Type B pancreatic cell (in vitro differentiated cells): Measurements from ENCODE around the gene COL9A2. TPM values are rescaled to one million over a fixed set of nuclear protein-coding genes. Genes with fewer than 3 reads are reported as not detected.
A peak's percentile ranks its signal among the peaks of the same experiment; 100 is the strongest.

Source experiments
- DNase-seq: peaks from one replicate; pipeline ENCODE4 v3.0.0; 2021; ENCODE audit warnings: mixed read lengths; ENCODE audit not compliant: unreplicated experiment; ENCODE audit errors: extremely low spot score
- H3K27ac Mint-ChIP-seq: 2 replicates; pipeline ENCODE4 v1.8.0; 2021; ENCODE audit warnings: mild to moderate bottlenecking, mixed read lengths
- H3K27me3 Mint-ChIP-seq: 2 replicates; pipeline ENCODE4 v1.8.0; 2021; ENCODE audit warnings: mixed read lengths
- H3K36me3 Mint-ChIP-seq: 2 replicates; pipeline ENCODE4 v1.8.0; 2021; ENCODE audit warnings: mixed read lengths
- H3K4me1 Mint-ChIP-seq: one replicate; pipeline ENCODE4 v1.8.0; 2021; ENCODE audit warnings: mixed read lengths; ENCODE audit not compliant: unreplicated experiment
- H3K4me3 Mint-ChIP-seq: 2 replicates; pipeline ENCODE4 v1.8.0; 2021; ENCODE audit warnings: mild to moderate bottlenecking, mixed read lengths
- H3K9me3 Mint-ChIP-seq: 2 replicates; pipeline ENCODE4 v1.8.0; 2021; ENCODE audit warnings: mixed read lengths
- CTCF ChIP-seq: fragments of 200-600 bp; sonication (generic); conservative IDR thresholded peaks from 2 replicates; pipeline ENCODE4 v1.5.0; 2021; ENCODE audit warnings: antibody characterized with exemption, mild to moderate bottlenecking
- total RNA-seq: library from RNA; stranded (reverse); gene quantifications from 2 replicates; pipeline ENCODE4 v1.2.1, GENCODE V29; 2021; ENCODE audit warnings: low replicate concordance

COL9A2 gene
- total RNA-seq, 1 donor from 2014 or later, result 19.8 TPM

GRCh38 chr1:40317394-40318074, 448 bp upstream of the COL9A2 start:
- Mint-ChIP-seq H3K4me3 (peak overlapping the region; percentile 73), H3K27me3 (peaks cover 46% of the 10 kb centered on the region), H3K36me3 (no peaks in the 10 kb centered on the region), H3K27ac (no peak overlapping the region), H3K9me3 (no peaks in the 10 kb centered on the region), H3K4me1 (peaks cover 17% of the 10 kb centered on the region)
- no peak for TF ChIP-seq CTCF
- DNase-seq, result no peak

- peaks cover 46% of the 10 kb centered on the region for H3K27me3 Mint-ChIP-seq
- H3K4me1 Mint-ChIP-seq, result peaks cover 17% of the 10 kb centered on the region
- H3K9me3 Mint-ChIP-seq, result no peaks in the 10 kb centered on the region
- no peak for TF ChIP-seq CTCF
- no peak for DNase-seq
- H3K4me3 Mint-ChIP-seq, result peak overlapping the region; percentile 86
- no peaks in the 10 kb centered on the region for H3K36me3 Mint-ChIP-seq
- peak overlapping the region; percentile 84 for H3K27ac Mint-ChIP-seq
Measured at GRCh38 chr1:40315795-40316594, 1.1 kb downstream of the COL9A2 start.

DNA sequence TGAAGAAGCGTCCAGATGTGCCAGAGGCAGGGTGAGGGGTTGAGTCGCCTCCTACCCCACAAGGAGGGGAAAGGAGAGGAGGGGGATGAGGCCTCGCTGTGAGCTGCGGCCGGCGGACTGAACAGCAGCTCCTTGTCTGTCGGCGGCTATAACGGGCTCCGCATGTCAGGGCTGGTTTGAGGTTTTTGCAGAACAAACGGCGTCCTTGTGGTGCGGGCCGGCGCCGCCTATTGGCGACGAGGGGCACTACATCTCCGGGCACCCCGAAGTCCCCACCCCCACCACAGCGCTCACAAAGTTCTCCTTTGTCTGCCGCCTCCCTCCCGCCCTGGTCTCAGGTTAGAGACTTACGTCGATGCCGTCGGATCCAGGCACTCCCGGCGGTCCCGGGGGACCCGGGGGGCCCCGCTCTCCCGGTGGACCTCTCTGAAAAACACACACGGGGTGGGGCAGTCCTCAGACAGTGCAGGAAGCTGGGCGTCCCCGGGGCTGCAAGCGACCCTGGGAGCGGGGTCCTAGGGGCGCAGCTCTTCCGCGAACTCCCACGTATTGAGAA, 1.8 kb downstream of the COL9A2 start:
- peak; percentile 91 for DNase-seq
- H3K4me3 Mint-ChIP-seq, result peak overlapping the region; percentile 86
- TF ChIP-seq CTCF, result peak; percentile 96
- no peaks in the 10 kb centered on the region for H3K9me3 Mint-ChIP-seq
- no peaks in the 10 kb centered on the region for H3K36me3 Mint-ChIP-seq
- peaks cover 46% of the 10 kb centered on the region for H3K27me3 Mint-ChIP-seq
- H3K27ac Mint-ChIP-seq, result peak overlapping the region; percentile 84
- H3K4me1 Mint-ChIP-seq, result peaks cover 17% of the 10 kb centered on the region

GRCh38 chr1:40314721-40315238, 2.3 kb downstream of the COL9A2 start:
- Mint-ChIP-seq H3K27me3 (peaks cover 45% of the 10 kb centered on the region), H3K27ac (peak overlapping the region; percentile 84), H3K9me3 (no peaks in the 10 kb centered on the region), H3K36me3 (no peaks in the 10 kb centered on the region), H3K4me1 (peaks cover 17% of the 10 kb centered on the region), H3K4me3 (peak overlapping the region; percentile 86)
- TF ChIP-seq CTCF, result no peak
- DNase-seq, result no peak

GRCh38 chr1:40313958-40314720, 2.9 kb downstream of the COL9A2 start:
- Mint-ChIP-seq H3K27ac (peak overlapping the region; percentile 84), H3K36me3 (no peaks in the 10 kb centered on the region), H3K4me1 (peaks cover 17% of the 10 kb centered on the region), H3K27me3 (peaks cover 40% of the 10 kb centered on the region), H3K4me3 (peak overlapping the region; percentile 86), H3K9me3 (no peaks in the 10 kb centered on the region)
- no peak for DNase-seq
- no peak for TF ChIP-seq CTCF
